ENCODE measurements around the gene GH1. TPM values are rescaled to one million over a fixed set of nuclear protein-coding genes. Genes with fewer than 3 reads are reported as not detected.

Gene GH1
- polyA plus RNA-seq, 1 of the 3 experiments (the other 2 are of a cell fraction) = not detected

GRCh38 chr17:63943745-63944144 lies 25.1 kb upstream of the GH1 start:
- Histone ChIP-seq H3K4me1 (ENCODE audit: control insufficient read depth in 1 of 2, insufficient read depth in 2 of 2, low read depth in 1 of 2, low read length in 1 of 2) (no peaks in the 10 kb centered on the region), H4K20me1 (ENCODE audit: insufficient read depth) (no peaks in the 10 kb centered on the region), H3K9me3 (no peaks in the 10 kb centered on the region), H3K9ac (no peak overlapping the region), H2AFZ (ENCODE audit: low read depth) (no peak overlapping the region), H3K4me2 (no peak overlapping the region), H3K79me2 (ENCODE audit: insufficient read depth) (no peaks in the 10 kb centered on the region), H3K27me3 (ENCODE audit: insufficient read depth) (no peaks in the 10 kb centered on the region), H3F3A (replicated peaks; ENCODE audit: insufficient read depth) (no peaks in the 10 kb centered on the region), H3K4me3 (ENCODE audit: low read depth in 2 of 2, low read length in 1 of 2) (no peak overlapping the region), H3K36me3 (replicated peaks in 1 of 2; ENCODE audit: control insufficient read depth in 1 of 2, insufficient read depth in 2 of 2, low read length in 1 of 2) (no peaks in the 10 kb centered on the region), H3K9me2 (no peaks in the 10 kb centered on the region), H3K27ac (ENCODE audit: low read depth in 2 of 2, low read length in 1 of 2) (no peak overlapping the region)
- DNase-seq = no peak
- CTCF ChIA-PET = interaction anchor here (0.9 to 1.4 kb wide), 4 partner anchors 9 to 82 kb away, joined by 3 to 5 read pairs (median 4); no protein-coding TSS in a partner anchor
- TF ChIP-seq, protein P1, sequence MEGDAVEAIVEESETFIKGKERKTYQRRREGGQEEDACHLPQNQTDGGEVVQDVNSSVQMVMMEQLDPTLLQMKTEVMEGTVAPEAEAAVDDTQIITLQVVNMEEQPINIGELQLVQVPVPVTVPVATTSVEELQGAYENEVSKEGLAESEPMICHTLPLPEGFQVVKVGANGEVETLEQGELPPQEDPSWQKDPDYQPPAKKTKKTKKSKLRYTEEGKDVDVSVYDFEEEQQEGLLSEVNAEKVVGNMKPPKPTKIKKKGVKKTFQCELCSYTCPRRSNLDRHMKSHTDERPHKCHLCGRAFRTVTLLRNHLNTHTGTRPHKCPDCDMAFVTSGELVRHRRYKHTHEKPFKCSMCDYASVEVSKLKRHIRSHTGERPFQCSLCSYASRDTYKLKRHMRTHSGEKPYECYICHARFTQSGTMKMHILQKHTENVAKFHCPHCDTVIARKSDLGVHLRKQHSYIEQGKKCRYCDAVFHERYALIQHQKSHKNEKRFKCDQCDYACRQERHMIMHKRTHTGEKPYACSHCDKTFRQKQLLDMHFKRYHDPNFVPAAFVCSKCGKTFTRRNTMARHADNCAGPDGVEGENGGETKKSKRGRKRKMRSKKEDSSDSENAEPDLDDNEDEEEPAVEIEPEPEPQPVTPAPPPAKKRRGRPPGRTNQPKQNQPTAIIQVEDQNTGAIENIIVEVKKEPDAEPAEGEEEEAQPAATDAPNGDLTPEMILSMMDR (IDR thresholded peaks at IDR 0.05) = peak; percentile 33
- TF ChIP-seq MEF2A (IDR thresholded peaks at IDR 0.05; ENCODE audit: borderline replicate concordance, low read depth) (no peak), TAF1 (IDR thresholded peaks at IDR 0.05; ENCODE audit: borderline replicate concordance, low read depth, low read length) (no peak)
- POLR2A ChIA-PET = no interaction called here
- 69% methylated on average over 9 of the region's 9 CpGs for WGBS (ENCODE audit: low lambda C conversion rate)

- H3K79me2 ChIP-seq (ENCODE audit: insufficient read depth) = no peaks in the 10 kb centered on the region
- ChIA-PET CTCF (interaction anchor here (1.4 to 3.7 kb wide), 2 partner anchors 11 to 23 kb away, joined by 5 to 24 read pairs; partner anchors contain the start of gene GH1), POLR2A (no interaction called here)
- H3K9me2 ChIP-seq = no peaks in the 10 kb centered on the region
- no peak overlapping the region for H3K9ac ChIP-seq
- H3K9me3 ChIP-seq = no peaks in the 10 kb centered on the region
- no peak overlapping the region for H3K27ac ChIP-seq (ENCODE audit: low read depth in 2 of 2, low read length in 1 of 2)
- H3K36me3 ChIP-seq (replicated peaks in 1 of 2; ENCODE audit: control insufficient read depth in 1 of 2, insufficient read depth in 2 of 2, low read length in 1 of 2) = no peaks in the 10 kb centered on the region
- no peaks in the 10 kb centered on the region for H3K27me3 ChIP-seq (ENCODE audit: insufficient read depth)
- no peak overlapping the region for H2AFZ ChIP-seq (ENCODE audit: low read depth)
- no peaks in the 10 kb centered on the region for H4K20me1 ChIP-seq (ENCODE audit: insufficient read depth)
- WGBS (ENCODE audit: low lambda C conversion rate) = 75% methylated on average over 21 of the region's 21 CpGs
- TF ChIP-seq, protein P2, sequence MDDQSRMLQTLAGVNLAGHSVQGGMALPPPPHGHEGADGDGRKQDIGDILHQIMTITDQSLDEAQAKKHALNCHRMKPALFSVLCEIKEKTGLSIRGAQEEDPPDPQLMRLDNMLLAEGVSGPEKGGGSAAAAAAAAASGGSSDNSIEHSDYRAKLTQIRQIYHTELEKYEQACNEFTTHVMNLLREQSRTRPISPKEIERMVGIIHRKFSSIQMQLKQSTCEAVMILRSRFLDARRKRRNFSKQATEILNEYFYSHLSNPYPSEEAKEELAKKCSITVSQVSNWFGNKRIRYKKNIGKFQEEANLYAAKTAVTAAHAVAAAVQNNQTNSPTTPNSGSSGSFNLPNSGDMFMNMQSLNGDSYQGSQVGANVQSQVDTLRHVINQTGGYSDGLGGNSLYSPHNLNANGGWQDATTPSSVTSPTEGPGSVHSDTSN (IDR thresholded peaks at IDR 0.05) = no peak
- TF ChIP-seq MAX (IDR thresholded peaks at IDR 0.05; ENCODE audit: low read depth) (no peak), IRF3 (IDR thresholded peaks at IDR 0.05; ENCODE audit: low read depth, low read length) (no peak), TCF12 (IDR thresholded peaks at IDR 0.05) (no peak), GABPA (IDR thresholded peaks at IDR 0.05; ENCODE audit: low read depth) (no peak), CHD2 (IDR thresholded peaks at IDR 0.05; ENCODE audit: low read length, partially characterized antibody) (no peak), YY1 (IDR thresholded peaks at IDR 0.05; ENCODE audit: low read depth) (no peak), EZH2phosphoT487 (IDR thresholded peaks at IDR 0.05; ENCODE audit: borderline replicate concordance, low read depth) (no peak), USF2 (IDR thresholded peaks at IDR 0.05; ENCODE audit: borderline replicate concordance, low read depth, low read length) (no peak), RAD21 (IDR thresholded peaks at IDR 0.05; ENCODE audit: low read length) (no peak)
- DNase-seq = no peak
- no peak overlapping the region for H3K4me2 ChIP-seq
- no peaks in the 10 kb centered on the region for H3F3A ChIP-seq (replicated peaks; ENCODE audit: insufficient read depth)
- H3K4me1 ChIP-seq (ENCODE audit: control insufficient read depth in 1 of 2, insufficient read depth in 2 of 2, low read depth in 1 of 2, low read length in 1 of 2) = no peaks in the 10 kb centered on the region
- H3K4me3 ChIP-seq (ENCODE audit: low read depth in 2 of 2, low read length in 1 of 2) = no peak overlapping the region
Observed at GRCh38 chr17:63942309-63942985, 23.8 kb upstream of the GH1 start.

Measured in SK-N-SH (cell line).